ENCODE results near the gene PLA2R1. TPM values are rescaled to one million over a fixed set of nuclear protein-coding genes. Genes with fewer than 3 reads are reported as not detected.
A peak's percentile ranks its signal among the peaks of the same experiment; 100 is the strongest.
"Not testable (repeated sequence)": the region's sequence is repeated elsewhere in the genome, so short reads cannot be mapped to it uniquely, and the experiment has no call there.

PLA2R1 gene
- total RNA-seq, 1 donor from 2014 or later = 9.0 TPM

- TF ChIP-seq, protein P1, sequence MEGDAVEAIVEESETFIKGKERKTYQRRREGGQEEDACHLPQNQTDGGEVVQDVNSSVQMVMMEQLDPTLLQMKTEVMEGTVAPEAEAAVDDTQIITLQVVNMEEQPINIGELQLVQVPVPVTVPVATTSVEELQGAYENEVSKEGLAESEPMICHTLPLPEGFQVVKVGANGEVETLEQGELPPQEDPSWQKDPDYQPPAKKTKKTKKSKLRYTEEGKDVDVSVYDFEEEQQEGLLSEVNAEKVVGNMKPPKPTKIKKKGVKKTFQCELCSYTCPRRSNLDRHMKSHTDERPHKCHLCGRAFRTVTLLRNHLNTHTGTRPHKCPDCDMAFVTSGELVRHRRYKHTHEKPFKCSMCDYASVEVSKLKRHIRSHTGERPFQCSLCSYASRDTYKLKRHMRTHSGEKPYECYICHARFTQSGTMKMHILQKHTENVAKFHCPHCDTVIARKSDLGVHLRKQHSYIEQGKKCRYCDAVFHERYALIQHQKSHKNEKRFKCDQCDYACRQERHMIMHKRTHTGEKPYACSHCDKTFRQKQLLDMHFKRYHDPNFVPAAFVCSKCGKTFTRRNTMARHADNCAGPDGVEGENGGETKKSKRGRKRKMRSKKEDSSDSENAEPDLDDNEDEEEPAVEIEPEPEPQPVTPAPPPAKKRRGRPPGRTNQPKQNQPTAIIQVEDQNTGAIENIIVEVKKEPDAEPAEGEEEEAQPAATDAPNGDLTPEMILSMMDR (IDR thresholded peaks at IDR 0.05) = no peak
- Histone ChIP-seq H3K4me3 (no peak overlapping the region), H3K36me3 (no peaks in the 10 kb centered on the region), H3K27me3 (no peaks in the 10 kb centered on the region), H3K4me1 (no peaks in the 10 kb centered on the region), H3K9me3 (no peaks in the 10 kb centered on the region), H3K27ac (no peak overlapping the region)
- ATAC-seq (no peak), DNase-seq (no peak)
- intact Hi-C loops (cut with DNase I) = no loop called here
Observed at GRCh38 chr2:159982842-159983785, 79.3 kb downstream of the PLA2R1 start.

DNA sequence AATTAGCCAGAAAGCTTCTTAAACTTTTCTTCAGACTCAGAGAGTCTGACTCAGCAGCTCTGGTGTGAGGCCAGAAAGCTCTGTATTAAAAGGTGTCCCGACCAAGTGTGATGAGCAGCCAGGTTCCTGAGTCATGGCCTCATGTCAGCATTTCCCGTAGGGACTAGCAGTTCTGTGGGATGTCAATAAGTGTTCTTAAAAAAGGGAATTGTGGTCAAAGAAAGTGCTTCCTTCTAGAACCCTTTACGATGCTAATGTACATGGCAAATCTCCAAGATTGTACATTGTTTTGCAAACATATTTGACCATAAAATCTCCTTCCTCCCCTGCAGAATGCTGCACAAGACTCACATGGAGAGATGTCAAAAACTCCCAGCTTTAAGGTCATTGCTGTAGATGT, 80.1 kb downstream of the PLA2R1 start:
- peak; percentile 40 for ATAC-seq

GRCh38 chr2:159976527-159977160, 85.8 kb downstream of the PLA2R1 start:
- Histone ChIP-seq H3K36me3 (no peaks in the 10 kb centered on the region), H3K27ac (no peak overlapping the region), H3K4me1 (no peaks in the 10 kb centered on the region), H3K27me3 (no peaks in the 10 kb centered on the region), H3K9me3 (no peaks in the 10 kb centered on the region), H3K4me3 (no peak overlapping the region)
- no peak for ATAC-seq
- TF ChIP-seq, protein P1 (IDR thresholded peaks at IDR 0.05) = no peak
- no peak for DNase-seq
- intact Hi-C loops (cut with DNase I) = no loop called here

More for the DNA sequence above, 80.1 kb downstream of the PLA2R1 start:
- Histone ChIP-seq H3K36me3 (no peaks in the 10 kb centered on the region), H3K4me3 (no peak overlapping the region), H3K9me3 (no peaks in the 10 kb centered on the region), H3K27me3 (no peaks in the 10 kb centered on the region), H3K4me1 (no peaks in the 10 kb centered on the region), H3K27ac (no peak overlapping the region)
- intact Hi-C loops (cut with DNase I) = no loop called here
- no peak for DNase-seq
- TF ChIP-seq, protein P1 (IDR thresholded peaks at IDR 0.05) = no peak

GRCh38 chr2:159973325-159973724, 89.1 kb downstream of the PLA2R1 start:
- no peak for ATAC-seq
- Histone ChIP-seq H3K36me3 (no peaks in the 10 kb centered on the region), H3K4me3 (no peak overlapping the region), H3K27ac (no peak overlapping the region), H3K4me1 (no peaks in the 10 kb centered on the region), H3K9me3 (no peaks in the 10 kb centered on the region), H3K27me3 (no peaks in the 10 kb centered on the region)
- no peak for DNase-seq
- intact Hi-C loops (cut with DNase I) = no loop called here
- TF ChIP-seq, protein P1 (IDR thresholded peaks at IDR 0.05) = no peak

- Histone ChIP-seq H3K27me3 (no peaks in the 10 kb centered on the region), H3K36me3 (no peaks in the 10 kb centered on the region), H3K4me3 (no peak overlapping the region), H3K27ac (no peak overlapping the region), H3K9me3 (no peaks in the 10 kb centered on the region), H3K4me1 (no peaks in the 10 kb centered on the region)
- intact Hi-C loops (cut with DNase I) = no loop called here
- ATAC-seq = peak; percentile 43
- no peak for DNase-seq
- TF ChIP-seq, protein P1 (IDR thresholded peaks at IDR 0.05) = no peak
Observed at GRCh38 chr2:159971365-159972152, 90.9 kb downstream of the PLA2R1 start.

DNA sequence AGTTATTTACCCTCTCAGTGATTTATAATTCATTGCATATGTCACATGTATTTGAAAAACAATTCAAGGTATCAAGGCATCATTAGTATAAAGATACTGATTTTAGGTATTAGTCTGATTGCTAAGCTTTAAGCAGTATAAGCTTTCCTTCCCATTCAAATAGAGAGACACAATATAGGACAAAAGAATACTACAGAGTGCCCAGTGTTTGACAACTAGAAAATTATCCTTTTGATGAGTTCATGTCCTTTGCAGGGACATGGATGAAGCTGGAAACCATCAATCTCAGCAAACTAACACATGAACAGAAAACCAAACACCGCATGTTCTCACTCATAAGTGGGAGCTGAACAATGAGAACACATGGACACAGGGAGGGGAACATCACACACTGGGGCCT, 91.9 kb downstream of the PLA2R1 start:
- DNase-seq; H3K4me1 ChIP-seq; H3K27me3 ChIP-seq; intact Hi-C loops (cut with DNase I); H3K27ac ChIP-seq; H3K4me3 ChIP-seq; H3K9me3 ChIP-seq; H3K36me3 ChIP-seq; ATAC-seq: not testable (repeated sequence)

Data from upper lobe of right lung (tissue), 1 donor.